ENCODE measurements around the gene DXO. TPM values are rescaled to one million over a fixed set of nuclear protein-coding genes. Genes with fewer than 3 reads are reported as not detected.

The DXO gene
- total and polyA plus RNA-seq, 2 experiments from 2014 or later = 37.6 to 44.9 TPM

GRCh38 chr6:31966997-31967925 lies 4.7 kb downstream of the DXO start:
- Histone ChIP-seq H3K4me1 (ENCODE audit: low read depth) (no peaks in the 10 kb centered on the region), H3K27ac (no peak overlapping the region), H3K36me3 (peaks cover 20% of the 10 kb centered on the region), H3K9me3 (ENCODE audit: low read depth) (no peaks in the 10 kb centered on the region), H3K27me3 (no peaks in the 10 kb centered on the region), H3K4me3 (no peak overlapping the region)
- TF ChIP-seq CTCF (IDR thresholded peaks at IDR 0.05; ENCODE audit: low read depth, low read length) = no peak
- no peak for DNase-seq (ENCODE audit: low read depth in 1 of 2, low spot score in 1 of 2)

GRCh38 chr6:31966506-31966905 lies 5.4 kb downstream of the DXO start:
- no peak for DNase-seq (ENCODE audit: low read depth in 1 of 2, low spot score in 1 of 2)
- no peak overlapping the region for H3K27ac ChIP-seq
- no peaks in the 10 kb centered on the region for H3K27me3 ChIP-seq
- H3K36me3 ChIP-seq = peaks cover 20% of the 10 kb centered on the region
- H3K4me3 ChIP-seq = no peak overlapping the region
- no peaks in the 10 kb centered on the region for H3K9me3 ChIP-seq (ENCODE audit: low read depth)
- H3K4me1 ChIP-seq (ENCODE audit: low read depth) = no peaks in the 10 kb centered on the region
- no peak for TF ChIP-seq CTCF (IDR thresholded peaks at IDR 0.05; ENCODE audit: low read depth, low read length)

- Histone ChIP-seq H3K36me3 (peaks cover 20% of the 10 kb centered on the region), H3K27ac (no peak overlapping the region), H3K4me1 (ENCODE audit: low read depth) (no peaks in the 10 kb centered on the region), H3K9me3 (ENCODE audit: low read depth) (no peaks in the 10 kb centered on the region), H3K4me3 (no peak overlapping the region), H3K27me3 (no peaks in the 10 kb centered on the region)
- TF ChIP-seq CTCF (IDR thresholded peaks at IDR 0.05; ENCODE audit: low read depth, low read length) = no peak
- DNase-seq (ENCODE audit: low read depth in 1 of 2, low spot score in 1 of 2) = no peak
These were observed 6.2 kb downstream of the DXO start for GRCh38 chr6:31965700-31966099.

GRCh38 chr6:31963921-31964320 lies 8.0 kb downstream of the DXO start:
- TF ChIP-seq CTCF (IDR thresholded peaks at IDR 0.05; ENCODE audit: low read depth, low read length) = no peak
- H3K27ac ChIP-seq = no peak overlapping the region
- H3K4me1 ChIP-seq (ENCODE audit: low read depth) = peaks cover 6% of the 10 kb centered on the region

GRCh38 chr6:31961616-31962015 lies 10.3 kb downstream of the DXO start:
- Histone ChIP-seq H3K27ac (no peak overlapping the region), H3K36me3 (peaks cover 16% of the 10 kb centered on the region), H3K27me3 (no peaks in the 10 kb centered on the region), H3K9me3 (ENCODE audit: low read depth) (no peaks in the 10 kb centered on the region), H3K4me1 (ENCODE audit: low read depth) (peaks cover 11% of the 10 kb centered on the region), H3K4me3 (no peak overlapping the region)
- no peak for DNase-seq (ENCODE audit: low read depth in 1 of 2, low spot score in 1 of 2)
- no peak for TF ChIP-seq CTCF (IDR thresholded peaks at IDR 0.05; ENCODE audit: low read depth, low read length)

More at GRCh38 chr6:31963921-31964320, 8.0 kb downstream of the DXO start:
- Histone ChIP-seq H3K27me3 (no peaks in the 10 kb centered on the region), H3K4me3 (no peak overlapping the region), H3K36me3 (peaks cover 20% of the 10 kb centered on the region), H3K9me3 (ENCODE audit: low read depth) (no peaks in the 10 kb centered on the region)
- no peak for DNase-seq (ENCODE audit: low read depth in 1 of 2, low spot score in 1 of 2)
